Fibroblast of skin of right biceps (primary cell): Measurements from ENCODE around the gene RCN2.

Source experiments
- DNase-seq: peaks from one replicate; pipeline ENCODE4 v3.0.0-alpha.2; 2013

The RCN2 gene

DNA sequence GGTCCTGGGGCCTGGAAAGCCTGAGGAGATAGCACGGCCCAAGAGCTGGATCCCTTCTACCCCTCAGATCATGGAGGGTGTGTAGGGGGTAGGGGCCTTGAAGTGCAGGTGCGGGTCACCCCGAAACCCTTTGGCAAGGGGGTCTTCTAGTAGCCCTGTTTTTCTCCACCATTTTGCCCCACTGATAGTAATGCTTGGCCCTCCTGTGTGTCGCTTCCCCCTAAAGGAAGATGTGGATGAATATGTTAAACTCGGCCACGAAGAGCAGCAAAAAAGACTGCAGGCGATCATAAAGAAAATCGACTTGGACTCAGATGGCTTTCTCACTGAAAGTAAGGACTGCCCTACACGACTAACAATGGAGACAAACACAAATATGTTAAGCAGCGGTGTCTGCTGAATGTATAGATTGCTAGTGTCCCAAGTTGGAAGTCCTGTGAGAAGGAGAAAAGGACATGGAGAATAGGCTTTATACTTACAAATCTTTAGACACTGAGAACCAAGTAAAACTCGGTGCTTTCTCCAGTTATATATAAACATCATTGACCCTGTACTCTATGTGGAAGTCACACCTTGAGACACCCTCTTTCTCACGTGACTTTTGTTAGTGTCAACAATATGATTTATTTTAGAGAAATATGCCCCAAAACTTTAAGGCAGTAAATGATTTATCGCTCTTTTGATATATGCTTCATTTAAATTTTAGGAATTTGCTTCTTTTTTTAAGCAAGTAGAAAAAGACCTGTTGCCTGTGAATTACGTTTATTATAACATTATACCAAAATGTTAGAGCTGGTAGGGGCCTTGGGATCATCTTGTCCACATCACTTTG is 802 bp downstream of the RCN2 start:
- DNase-seq: peak; percentile 30

DNA sequence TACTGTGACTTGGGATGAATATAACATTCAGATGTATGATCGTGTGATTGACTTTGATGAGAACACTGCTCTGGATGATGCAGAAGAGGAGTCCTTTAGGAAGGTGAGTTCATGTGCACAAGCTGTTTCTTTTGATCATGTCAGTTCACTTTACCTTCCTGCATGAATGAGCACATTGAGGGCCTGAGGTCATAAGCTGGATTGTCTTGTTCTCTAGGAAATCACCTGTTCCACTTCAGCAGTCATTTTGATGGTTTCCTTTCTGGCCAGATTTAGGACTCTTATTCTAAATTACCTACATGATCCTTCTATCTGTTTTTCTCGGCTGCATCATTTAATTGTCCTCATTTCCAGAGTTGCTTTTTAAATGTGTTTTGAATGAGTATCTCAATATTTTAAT is 4.1 kb downstream of the RCN2 start:
- no peak for DNase-seq

DNA sequence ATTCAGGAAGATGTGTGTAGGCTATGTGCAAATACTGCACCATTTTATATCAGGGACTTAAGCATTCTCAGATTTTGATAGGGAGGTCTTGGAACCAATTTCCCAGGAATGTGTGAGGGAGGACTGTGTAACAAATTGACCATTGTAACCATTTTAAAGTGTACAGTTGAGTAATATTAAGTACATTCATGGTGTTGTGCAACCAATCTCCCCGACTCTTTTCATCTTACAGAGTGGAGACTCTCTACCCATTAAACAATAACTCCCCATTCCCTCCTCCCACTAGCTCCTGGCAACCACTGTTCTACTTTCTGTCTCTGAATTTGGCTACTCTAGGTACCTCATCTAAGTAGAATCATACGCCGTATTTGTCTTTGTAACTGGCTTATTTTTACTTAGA is 5.1 kb downstream of the RCN2 start:
- no peak for DNase-seq

DNA sequence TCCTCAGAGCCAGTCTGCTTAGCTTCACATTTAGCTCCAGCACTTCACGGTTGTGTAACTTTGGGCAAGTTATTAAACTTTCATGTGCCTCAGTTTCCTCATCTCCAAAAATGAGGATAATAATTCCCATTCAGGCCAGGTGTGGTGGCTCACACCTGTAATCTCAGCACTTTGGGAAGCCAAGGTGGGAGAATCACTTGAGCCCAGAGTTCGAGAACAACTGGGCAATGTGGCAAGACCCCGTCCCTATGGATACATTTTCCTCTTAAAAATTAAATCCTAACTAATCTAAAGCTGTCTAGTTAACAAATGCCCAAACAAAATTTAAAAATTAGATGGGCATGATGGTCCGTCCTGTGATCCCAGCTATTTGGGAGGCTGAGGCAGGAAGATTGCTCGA is 7.2 kb downstream of the RCN2 start:
- DNase-seq: no peak

DNA sequence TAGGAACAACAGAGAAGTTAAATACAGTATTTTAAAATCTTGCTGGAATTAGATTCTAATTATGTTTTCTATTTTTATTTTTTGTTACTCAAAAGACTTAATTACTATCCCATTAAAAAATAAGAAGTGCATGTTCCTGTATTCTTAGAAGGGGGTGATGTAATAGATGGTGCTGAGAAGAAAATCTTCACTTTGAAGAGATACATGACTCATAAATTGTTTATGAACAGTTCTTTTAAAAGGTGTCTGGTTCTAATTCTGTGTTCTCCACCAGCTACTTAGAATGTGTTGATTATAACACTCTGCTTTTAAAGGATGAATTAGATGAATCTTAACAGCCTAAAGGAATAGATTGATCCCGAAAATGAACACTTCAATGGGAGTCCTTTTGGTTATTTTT is 8.2 kb downstream of the RCN2 start:
- DNase-seq: no peak

GRCh38 chr15:76941636-76942035 is 10.1 kb downstream of the RCN2 start:
- DNase-seq: no peak

DNA sequence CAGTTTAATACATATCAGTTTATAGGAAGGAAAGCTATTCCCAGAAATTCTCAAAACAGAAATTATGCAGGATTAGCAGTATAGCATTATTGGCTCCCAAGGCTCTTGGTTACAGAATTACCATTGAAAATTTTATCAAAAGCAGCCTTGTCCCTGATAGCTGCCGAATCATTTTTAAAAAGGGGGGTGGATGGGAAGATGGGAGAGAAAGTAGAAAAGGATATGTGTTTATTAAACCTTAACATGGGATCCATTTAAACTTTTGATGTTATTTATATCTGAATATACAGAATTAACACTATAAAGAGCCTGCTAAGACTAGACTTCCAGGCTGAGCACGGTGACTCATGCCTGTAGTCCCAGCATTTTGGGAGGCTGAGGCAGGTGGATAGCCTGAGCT is 10.8 kb downstream of the RCN2 start:
- no peak for DNase-seq

DNA sequence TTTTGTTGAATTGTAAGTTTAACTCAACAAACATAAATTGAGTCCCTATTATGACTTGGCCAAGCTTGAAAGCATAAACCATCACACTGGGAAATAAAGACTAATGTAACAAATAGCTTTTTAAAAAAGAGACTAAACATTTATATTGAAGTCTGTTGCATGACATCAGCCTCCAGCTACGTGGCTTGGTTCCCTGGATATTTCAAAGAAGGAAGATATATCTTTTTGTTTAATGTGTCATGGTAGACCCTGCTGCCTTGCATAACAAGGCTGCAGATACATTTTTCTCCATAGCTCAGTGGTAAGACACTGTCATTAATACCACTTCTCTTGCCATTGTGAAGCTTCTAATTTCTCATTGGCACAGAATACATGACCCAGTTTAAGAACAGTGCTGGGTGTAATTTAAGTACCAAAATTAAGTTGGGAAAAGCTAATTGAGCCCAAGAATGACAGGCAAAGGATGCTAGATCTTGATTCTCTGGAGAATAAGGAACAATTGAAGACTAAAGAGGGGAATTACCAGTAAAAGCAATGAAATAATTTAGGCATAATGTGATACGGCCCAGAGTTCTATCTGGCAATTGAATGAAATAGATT is 14.0 kb downstream of the RCN2 start:
- DNase-seq: peak; percentile 25

- no peak for DNase-seq
These were observed 15.9 kb downstream of the RCN2 start for GRCh38 chr15:76947454-76947853.

DNA sequence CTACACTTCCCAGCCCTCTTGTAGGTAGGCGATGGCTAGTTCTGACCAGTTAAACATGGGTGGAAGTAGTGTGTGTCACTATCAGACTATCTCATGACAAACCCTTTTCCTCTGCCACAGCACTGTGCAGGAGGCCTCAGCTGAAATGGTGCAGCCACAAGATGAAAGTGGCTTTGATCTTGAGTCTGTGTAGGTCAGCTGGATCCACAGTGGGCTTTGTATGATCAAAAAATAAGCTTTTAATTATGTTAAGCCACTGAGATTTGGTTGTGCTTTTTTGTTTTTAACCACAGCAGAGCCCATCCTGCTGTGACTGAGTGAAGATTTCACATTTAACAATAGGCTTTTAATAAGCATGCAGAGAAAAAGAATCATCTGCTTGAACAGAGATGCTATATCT is 19.7 kb downstream of the RCN2 start:
- no peak for DNase-seq

- DNase-seq: no peak
These were observed 22.4 kb downstream of the RCN2 start for GRCh38 chr15:76953913-76954312.

DNA sequence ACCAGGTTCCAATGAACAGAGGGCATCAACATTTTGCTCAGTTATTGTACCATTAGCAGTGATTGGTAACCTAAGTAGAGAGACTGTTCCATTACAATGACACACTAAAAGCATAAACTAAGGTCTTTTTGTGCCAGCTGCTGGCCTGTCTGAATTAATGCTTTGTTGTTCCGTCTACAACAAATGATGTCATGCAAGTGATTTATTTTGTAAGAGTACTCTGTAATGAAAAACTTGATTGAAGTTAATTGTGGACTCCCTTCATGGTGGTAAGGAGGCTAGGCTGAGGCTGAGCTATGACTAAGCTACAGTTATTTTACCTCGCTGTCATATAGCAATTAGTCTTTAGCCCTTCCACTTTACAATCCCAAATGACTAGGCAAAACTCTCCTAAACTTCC is 23.2 kb downstream of the RCN2 start:
- DNase-seq: peak; percentile 23

- DNase-seq: no peak
These were observed 29.9 kb downstream of the RCN2 start for GRCh38 chr15:76961268-76962011.

DNA sequence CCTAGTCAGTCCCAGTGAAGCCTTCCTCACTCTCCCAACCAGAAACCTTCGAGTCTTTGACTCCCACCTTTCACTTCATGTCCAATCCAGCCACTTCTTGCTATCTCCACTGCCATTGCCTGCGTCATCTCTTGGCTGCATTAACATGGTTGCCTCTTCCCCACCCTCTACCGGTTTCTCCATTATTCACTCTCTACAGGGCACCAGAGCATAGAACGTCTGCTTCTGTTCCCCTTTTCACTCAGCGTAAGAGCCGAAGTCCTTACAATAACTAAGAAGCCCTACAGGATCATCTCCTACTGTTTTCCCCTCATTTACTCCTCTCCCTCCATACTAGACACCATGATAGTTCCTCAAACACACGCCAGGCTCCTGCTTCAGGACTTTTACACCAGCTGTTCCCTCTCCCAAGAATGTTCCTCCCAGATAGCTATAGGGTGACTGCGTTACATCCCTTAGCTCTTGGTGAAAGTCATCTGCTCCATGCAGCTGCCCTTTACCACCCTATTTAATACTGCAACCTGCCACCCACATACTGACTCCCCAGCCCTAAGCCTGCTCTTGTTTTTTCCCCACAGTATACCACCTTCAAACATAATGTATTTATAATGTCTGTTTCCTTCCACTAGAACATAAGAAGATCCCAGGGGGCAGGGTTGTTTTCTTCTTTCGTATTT is 30.9 kb downstream of the RCN2 start:
- DNase-seq: no peak

DNA sequence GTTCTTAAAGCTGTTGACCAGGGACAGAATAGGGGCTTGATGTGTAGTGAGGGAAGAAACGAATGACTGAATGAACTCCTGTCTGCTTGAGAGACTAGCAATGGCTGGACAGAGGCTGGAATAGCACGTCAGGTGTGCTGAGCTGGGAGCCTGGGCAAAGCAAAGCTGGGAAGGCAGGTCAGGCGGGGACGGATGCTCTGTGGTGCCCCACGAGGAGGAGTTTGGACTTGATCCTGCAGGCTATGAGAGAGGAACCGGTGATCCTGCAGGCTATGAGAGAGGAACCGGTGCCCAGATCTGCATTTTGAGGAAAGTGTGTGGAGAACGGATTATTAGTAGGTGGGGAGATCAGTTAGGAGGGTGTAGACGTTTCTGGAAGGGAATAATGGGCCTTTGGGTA is 32.0 kb downstream of the RCN2 start:
- DNase-seq: no peak

DNA sequence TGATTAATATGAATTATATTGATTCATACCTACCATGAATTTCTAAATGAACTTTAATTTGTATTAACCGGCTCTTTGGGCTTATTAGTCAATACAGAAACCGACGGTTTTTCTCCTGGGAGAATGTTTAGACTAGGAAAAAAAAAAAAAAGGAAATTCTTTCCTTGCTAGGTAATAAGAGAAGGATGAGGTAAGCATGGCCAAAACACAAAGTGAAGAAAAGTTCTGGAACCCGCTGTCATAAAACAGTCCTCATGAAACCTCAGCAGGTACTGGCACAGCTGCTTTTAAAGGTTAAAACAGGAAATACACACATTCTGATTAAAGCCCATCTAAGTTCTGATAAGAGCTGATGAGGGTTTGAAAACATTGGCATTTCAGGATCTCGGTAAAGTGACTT is 32.6 kb downstream of the RCN2 start:
- peak; percentile 14 for DNase-seq

GRCh38 chr15:76966051-76966450 is 34.5 kb downstream of the RCN2 start:
- peak; percentile 17 for DNase-seq

DNA sequence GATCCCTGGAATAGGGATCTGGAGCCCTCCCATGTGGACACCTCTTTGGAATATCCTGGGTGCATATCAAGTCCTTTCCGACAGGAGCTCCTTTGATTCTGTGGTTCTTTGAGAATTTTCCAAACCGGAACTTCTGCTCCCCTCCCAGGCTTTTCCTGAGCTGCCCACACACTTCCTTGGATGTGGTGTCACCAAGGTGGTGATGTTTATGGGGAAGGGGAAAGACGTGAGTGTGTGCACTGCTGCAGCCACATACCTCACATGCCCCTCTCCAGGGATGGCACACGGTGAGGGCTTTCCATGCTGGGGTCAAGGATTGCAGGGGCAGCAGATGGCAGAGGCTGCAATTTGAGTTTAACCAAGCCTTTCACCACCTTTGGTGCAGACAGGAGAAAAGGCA is 35.5 kb downstream of the RCN2 start:
- DNase-seq: no peak

DNA sequence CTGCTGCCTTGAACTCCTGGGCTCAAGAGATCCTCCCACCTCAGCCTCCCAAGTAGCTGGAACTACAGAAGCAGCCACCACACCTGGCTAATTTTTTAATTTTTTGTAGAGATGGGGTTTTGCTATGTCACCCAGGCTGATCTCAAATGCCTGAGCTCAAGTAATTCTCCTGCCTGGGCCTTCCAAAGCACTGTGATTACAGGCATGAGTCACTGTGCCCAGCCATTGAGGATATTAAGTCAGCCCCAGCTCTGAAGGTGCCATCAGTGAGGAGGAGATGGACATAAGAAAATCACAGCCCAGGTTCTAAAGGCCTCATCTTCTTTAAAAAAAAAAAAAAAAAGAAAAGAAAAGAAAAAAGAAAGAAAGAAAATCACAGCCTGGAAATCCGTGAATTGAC is 36.8 kb downstream of the RCN2 start:
- DNase-seq: no peak

DNA sequence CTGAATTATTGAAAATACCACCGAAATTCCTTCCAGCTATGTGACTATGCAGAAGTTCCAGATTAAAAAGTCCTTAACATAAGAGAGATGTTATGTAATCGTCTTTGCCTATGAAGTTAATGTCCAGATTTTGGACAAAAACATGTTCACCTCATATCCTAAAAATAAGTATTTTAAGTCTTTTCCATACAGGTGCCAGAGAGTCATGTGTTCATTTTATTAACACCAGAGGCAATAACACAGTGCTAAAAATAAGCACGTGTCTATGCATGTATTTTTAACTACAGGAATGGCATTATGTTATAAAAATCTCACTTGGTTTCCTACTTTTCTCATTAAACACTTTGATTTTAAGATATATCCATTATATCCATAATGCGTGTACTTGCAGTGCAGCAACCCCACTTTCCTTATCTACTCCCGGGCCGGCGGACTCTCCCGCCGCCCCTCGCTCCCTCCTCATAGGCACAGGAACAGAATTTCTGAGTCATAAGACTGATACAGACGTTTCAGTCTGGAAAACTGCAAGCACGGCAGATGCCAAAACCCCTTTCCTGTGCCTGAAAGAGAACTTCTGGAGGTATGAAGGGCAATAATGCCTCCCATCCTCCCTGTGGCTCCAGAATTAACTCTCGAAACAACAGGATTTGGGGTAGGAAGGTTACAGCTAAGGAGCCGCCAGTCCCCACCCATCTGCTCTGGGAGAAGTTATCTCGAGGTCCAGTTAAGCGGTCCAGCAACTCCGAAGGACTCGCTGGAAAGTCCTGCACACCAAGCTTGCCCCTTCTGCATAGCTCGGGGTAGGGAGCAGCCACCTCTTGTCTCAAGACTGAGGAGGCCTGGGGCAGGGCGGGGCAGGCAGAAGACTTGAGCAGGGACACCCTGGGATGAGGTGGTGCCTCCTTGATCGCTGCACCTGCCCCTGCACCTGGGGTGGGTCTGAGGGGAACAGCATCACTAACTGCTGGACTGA is 41.1 kb downstream of the RCN2 start:
- DNase-seq: no peak

- peak; percentile 49 for DNase-seq
These were observed 41.8 kb downstream of the RCN2 start for GRCh38 chr15:76973362-76973743.

GRCh38 chr15:76973906-76974305 is 42.4 kb downstream of the RCN2 start:
- DNase-seq: no peak
